ENCODE results near the gene APC. TPM values are rescaled to one million over a fixed set of nuclear protein-coding genes. Genes with fewer than 3 reads are reported as not detected.
A peak's percentile ranks its signal among the peaks of the same experiment; 100 is the strongest.

APC gene
- total RNA-seq, 1 donor from 2014 or later: 54.1 TPM

- peaks cover 5% of the 10 kb centered on the region for H3K4me1 ChIP-seq
- H3K27me3 ChIP-seq: no peaks in the 10 kb centered on the region
- DNase-seq (no peak), ATAC-seq (no peak)
- TF ChIP-seq CTCF (IDR thresholded peaks at IDR 0.05): no peak
- intact Hi-C loops (cut with DNase I): no loop called here
- no peak overlapping the region for H3K27ac ChIP-seq
- no peaks in the 10 kb centered on the region for H3K36me3 ChIP-seq
- no peak overlapping the region for H3K4me3 ChIP-seq
- H3K9me3 ChIP-seq: no peaks in the 10 kb centered on the region
Measured at GRCh38 chr5:112734597-112734996, 3.1 kb upstream of the APC start.

GRCh38 chr5:112735702-112736101 is 2.0 kb upstream of the APC start:
- ATAC-seq (no peak), DNase-seq (no peak)
- intact Hi-C loops (cut with DNase I): no loop called here
- Histone ChIP-seq H3K4me3 (no peak overlapping the region), H3K4me1 (peaks cover 5% of the 10 kb centered on the region), H3K27ac (no peak overlapping the region), H3K27me3 (no peaks in the 10 kb centered on the region), H3K9me3 (no peaks in the 10 kb centered on the region), H3K36me3 (no peaks in the 10 kb centered on the region)
- TF ChIP-seq CTCF (IDR thresholded peaks at IDR 0.05): no peak

- DNase-seq (no peak), ATAC-seq (peak; percentile 49)
- Histone ChIP-seq H3K27me3 (no peaks in the 10 kb centered on the region), H3K27ac (peak overlapping the region; percentile 61), H3K4me1 (peaks cover 5% of the 10 kb centered on the region), H3K4me3 (peak overlapping the region; percentile 62), H3K9me3 (no peaks in the 10 kb centered on the region), H3K36me3 (no peaks in the 10 kb centered on the region)
- no peak for TF ChIP-seq CTCF (IDR thresholded peaks at IDR 0.05)
- intact Hi-C loops (cut with DNase I): no loop called here
Measured at GRCh38 chr5:112737070-112737462, 619 bp upstream of the APC start.

- Histone ChIP-seq H3K4me3 (peak overlapping the region; percentile 62), H3K27me3 (no peaks in the 10 kb centered on the region), H3K27ac (peak overlapping the region; percentile 61), H3K36me3 (no peaks in the 10 kb centered on the region), H3K4me1 (peaks cover 5% of the 10 kb centered on the region), H3K9me3 (no peaks in the 10 kb centered on the region)
- TF ChIP-seq CTCF (IDR thresholded peaks at IDR 0.05): no peak
- DNase-seq: no peak
- no peak for ATAC-seq
- intact Hi-C loops (cut with DNase I): no loop called here
Measured at GRCh38 chr5:112738191-112738560, 491 bp downstream of the APC start.

- intact Hi-C loops (cut with DNase I): no loop called here
- Histone ChIP-seq H3K4me3 (no peak overlapping the region), H3K4me1 (no peaks in the 10 kb centered on the region), H3K27me3 (no peaks in the 10 kb centered on the region), H3K27ac (no peak overlapping the region), H3K9me3 (no peaks in the 10 kb centered on the region), H3K36me3 (no peaks in the 10 kb centered on the region)
- no peak for TF ChIP-seq CTCF (IDR thresholded peaks at IDR 0.05)
- DNase-seq: no peak
- no peak for ATAC-seq
Measured at GRCh38 chr5:112742424-112742823, 4.7 kb downstream of the APC start.

- Histone ChIP-seq H3K27ac (no peak overlapping the region), H3K36me3 (no peaks in the 10 kb centered on the region), H3K9me3 (no peaks in the 10 kb centered on the region), H3K4me3 (no peak overlapping the region), H3K4me1 (no peaks in the 10 kb centered on the region), H3K27me3 (no peaks in the 10 kb centered on the region)
- no peak for TF ChIP-seq CTCF (IDR thresholded peaks at IDR 0.05)
- ATAC-seq: no peak
- DNase-seq: no peak
- intact Hi-C loops (cut with DNase I): no loop called here
Measured at GRCh38 chr5:112743631-112744030, 5.9 kb downstream of the APC start.

Measured in upper lobe of right lung (tissue), 1 donor.